ENCODE measurements around the gene KLB. TPM values are rescaled to one million over a fixed set of nuclear protein-coding genes. Genes with fewer than 3 reads are reported as not detected.
A peak's percentile ranks its signal among the peaks of the same experiment; 100 is the strongest.

Gene KLB
- total RNA-seq, 1 donor from 2014 or later = 0.87 TPM

DNA sequence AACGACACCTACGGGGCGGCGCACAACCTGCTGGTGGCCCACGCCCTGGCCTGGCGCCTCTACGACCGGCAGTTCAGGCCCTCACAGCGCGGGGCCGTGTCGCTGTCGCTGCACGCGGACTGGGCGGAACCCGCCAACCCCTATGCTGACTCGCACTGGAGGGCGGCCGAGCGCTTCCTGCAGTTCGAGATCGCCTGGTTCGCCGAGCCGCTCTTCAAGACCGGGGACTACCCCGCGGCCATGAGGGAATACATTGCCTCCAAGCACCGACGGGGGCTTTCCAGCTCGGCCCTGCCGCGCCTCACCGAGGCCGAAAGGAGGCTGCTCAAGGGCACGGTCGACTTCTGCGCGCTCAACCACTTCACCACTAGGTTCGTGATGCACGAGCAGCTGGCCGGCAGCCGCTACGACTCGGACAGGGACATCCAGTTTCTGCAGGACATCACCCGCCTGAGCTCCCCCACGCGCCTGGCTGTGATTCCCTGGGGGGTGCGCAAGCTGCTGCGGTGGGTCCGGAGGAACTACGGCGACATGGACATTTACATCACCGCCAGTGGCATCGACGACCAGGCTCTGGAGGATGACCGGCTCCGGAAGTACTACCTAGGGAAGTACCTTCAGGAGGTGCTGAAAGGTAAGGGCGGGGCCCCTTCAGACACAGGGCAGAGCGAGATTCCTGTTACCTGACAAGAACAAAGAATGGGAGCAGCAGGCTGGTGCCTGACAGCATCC, 40.3 kb downstream of the KLB start:
- Histone ChIP-seq H3K36me3 (peaks cover 20% of the 10 kb centered on the region), H3K27ac (peak overlapping the region; percentile 53), H3K4me1 (peaks cover 10% of the 10 kb centered on the region), H3K9me3 (no peaks in the 10 kb centered on the region), H3K27me3 (no peaks in the 10 kb centered on the region), H3K4me3 (peak overlapping the region; percentile 49)
- DNase-seq = peak; percentile 89
- TF ChIP-seq, protein P1, sequence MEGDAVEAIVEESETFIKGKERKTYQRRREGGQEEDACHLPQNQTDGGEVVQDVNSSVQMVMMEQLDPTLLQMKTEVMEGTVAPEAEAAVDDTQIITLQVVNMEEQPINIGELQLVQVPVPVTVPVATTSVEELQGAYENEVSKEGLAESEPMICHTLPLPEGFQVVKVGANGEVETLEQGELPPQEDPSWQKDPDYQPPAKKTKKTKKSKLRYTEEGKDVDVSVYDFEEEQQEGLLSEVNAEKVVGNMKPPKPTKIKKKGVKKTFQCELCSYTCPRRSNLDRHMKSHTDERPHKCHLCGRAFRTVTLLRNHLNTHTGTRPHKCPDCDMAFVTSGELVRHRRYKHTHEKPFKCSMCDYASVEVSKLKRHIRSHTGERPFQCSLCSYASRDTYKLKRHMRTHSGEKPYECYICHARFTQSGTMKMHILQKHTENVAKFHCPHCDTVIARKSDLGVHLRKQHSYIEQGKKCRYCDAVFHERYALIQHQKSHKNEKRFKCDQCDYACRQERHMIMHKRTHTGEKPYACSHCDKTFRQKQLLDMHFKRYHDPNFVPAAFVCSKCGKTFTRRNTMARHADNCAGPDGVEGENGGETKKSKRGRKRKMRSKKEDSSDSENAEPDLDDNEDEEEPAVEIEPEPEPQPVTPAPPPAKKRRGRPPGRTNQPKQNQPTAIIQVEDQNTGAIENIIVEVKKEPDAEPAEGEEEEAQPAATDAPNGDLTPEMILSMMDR (IDR thresholded peaks at IDR 0.05) = peak; percentile 38
- intact Hi-C loops (cut with DNase I) = no loop called here
- peak; percentile 94 for ATAC-seq

DNA sequence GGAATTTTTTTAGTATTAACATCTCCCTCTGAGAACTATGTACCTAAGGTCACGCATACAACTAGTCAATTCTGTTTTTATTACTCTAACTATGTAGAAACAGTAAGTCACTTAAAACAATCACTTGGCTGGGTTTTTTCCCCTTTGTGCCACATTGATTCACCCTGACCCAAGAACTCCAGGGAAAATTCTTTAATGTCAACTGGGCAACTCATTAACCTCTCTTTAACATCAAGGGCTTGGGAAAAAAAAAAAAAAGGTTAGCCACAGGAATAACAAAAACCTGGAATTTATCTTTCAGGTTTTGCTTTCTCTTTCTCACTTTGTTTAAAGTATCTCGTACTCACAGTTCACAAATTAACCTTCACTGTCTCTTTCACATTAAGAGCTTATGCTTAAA, 43.9 kb downstream of the KLB start:
- TF ChIP-seq, protein P1 (IDR thresholded peaks at IDR 0.05) = no peak
- no peak overlapping the region for H3K4me3 ChIP-seq
- no peaks in the 10 kb centered on the region for H3K9me3 ChIP-seq
- peaks cover 56% of the 10 kb centered on the region for H3K36me3 ChIP-seq
- H3K27me3 ChIP-seq = no peaks in the 10 kb centered on the region
- no peak overlapping the region for H3K27ac ChIP-seq
- DNase-seq = no peak
- H3K4me1 ChIP-seq = peaks cover 10% of the 10 kb centered on the region
- no peak for ATAC-seq
- intact Hi-C loops (cut with DNase I) = no loop called here

DNA sequence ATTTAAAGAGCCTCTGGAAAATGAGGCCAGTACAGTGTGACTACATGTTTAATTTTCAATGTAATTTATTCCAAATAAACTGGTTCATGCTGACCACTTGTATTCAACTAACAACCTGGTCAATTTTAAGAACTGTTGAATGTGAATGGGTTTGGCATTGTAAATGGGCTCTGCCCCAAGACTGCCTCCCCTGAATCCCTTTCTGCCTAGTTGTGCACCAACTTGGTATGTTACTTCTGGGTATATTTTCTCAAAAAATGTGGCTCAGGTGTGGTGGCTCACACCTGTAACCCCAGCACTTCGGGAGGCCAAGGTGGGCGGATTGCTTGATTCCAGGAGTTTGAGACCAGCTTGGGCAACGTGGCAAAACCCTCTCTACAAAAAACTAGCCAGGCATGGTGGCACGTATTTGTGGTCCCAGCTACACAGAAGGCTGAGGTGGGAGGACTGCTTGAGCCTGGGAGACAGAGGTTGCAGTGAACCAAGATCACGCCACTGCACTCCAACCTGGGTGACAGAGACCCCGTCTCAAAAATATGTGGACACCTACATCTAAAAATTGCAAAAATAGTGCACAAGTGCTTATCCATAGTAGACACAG, 44.8 kb downstream of the KLB start:
- Histone ChIP-seq H3K4me1 (peaks cover 11% of the 10 kb centered on the region), H3K27ac (no peak overlapping the region), H3K9me3 (no peaks in the 10 kb centered on the region), H3K36me3 (peaks cover 65% of the 10 kb centered on the region), H3K4me3 (no peak overlapping the region), H3K27me3 (no peaks in the 10 kb centered on the region)
- DNase-seq = no peak
- intact Hi-C loops (cut with DNase I) = no loop called here
- ATAC-seq = no peak
- TF ChIP-seq, protein P1 (IDR thresholded peaks at IDR 0.05) = no peak

DNA sequence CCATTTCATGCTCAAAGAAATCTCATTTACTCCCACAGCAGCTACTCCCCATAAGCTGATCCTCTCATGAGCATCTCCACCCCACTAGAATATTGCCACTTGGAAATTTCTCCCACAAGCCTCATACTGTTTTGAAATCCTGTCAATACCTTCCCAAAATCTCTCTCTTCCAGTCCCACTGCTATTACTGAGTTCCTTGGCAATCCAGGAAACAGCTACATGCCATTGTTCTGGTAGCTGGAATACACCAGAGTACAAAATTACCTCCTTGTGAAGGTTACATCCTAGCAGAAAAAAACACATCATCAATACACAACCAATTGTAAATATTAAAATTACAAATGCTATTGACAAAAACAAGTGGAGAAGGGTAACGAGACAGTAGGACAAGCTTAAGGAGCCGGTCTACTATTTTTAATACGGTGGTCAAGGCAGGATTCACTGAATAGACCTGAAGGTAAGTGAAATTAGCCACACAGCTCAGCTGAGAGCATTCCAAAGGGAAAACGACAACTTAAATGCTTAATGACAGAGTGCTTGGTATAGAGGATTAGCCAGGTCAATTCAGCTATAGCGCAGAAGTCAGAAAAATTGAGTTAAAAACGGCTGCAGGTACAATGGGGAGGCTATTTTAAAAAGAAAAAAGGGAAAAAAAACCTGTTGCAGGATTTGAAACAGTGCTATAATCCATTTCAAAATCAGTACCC, 45.6 kb downstream of the KLB start:
- intact Hi-C loops (cut with DNase I) = no loop called here
- no peaks in the 10 kb centered on the region for H3K27me3 ChIP-seq
- H3K36me3 ChIP-seq = peaks cover 72% of the 10 kb centered on the region
- H3K27ac ChIP-seq = no peak overlapping the region
- no peak for ATAC-seq
- no peaks in the 10 kb centered on the region for H3K9me3 ChIP-seq
- no peak for DNase-seq
- H3K4me3 ChIP-seq = no peak overlapping the region
- peaks cover 17% of the 10 kb centered on the region for H3K4me1 ChIP-seq
- TF ChIP-seq, protein P1 (IDR thresholded peaks at IDR 0.05) = no peak

DNA sequence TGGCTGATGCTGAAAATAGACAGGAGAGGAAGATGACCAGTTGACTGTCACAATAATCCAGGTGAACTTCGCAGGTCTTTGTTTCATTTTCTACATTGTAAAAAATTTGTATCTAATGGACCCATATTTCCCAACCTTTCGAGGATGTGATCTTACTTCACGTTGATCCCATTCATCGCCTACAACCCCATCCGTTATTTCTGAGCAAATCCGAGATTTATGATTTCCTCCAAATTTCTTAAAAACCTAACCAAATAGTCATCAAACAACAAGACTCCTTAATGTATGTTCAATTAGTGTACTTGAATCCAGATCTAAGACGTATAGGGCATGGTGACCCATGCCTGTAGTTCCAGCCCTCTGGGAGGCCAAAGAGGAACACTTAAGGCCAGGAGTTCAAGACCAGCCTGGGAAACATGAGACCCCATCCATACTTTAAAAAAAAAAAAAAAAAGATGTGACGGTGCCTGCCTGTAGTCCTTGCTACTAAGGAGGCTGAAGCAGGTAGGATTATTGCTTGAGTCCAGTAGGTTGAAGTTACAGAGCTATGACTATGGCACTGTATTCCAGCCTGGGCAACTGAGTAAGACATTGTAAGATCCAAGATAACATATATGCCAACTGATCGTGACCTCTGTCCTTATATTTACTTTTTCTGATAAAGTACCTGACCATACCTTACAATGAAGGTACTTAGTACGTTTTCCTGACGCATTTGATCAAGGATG, 46.3 kb downstream of the KLB start:
- no peaks in the 10 kb centered on the region for H3K9me3 ChIP-seq
- peaks cover 16% of the 10 kb centered on the region for H3K4me1 ChIP-seq
- H3K27ac ChIP-seq = no peak overlapping the region
- peaks cover 79% of the 10 kb centered on the region for H3K36me3 ChIP-seq
- DNase-seq (no peak), ATAC-seq (no peak)
- H3K4me3 ChIP-seq = no peak overlapping the region
- intact Hi-C loops (cut with DNase I) = no loop called here
- TF ChIP-seq, protein P1 (IDR thresholded peaks at IDR 0.05) = no peak
- no peaks in the 10 kb centered on the region for H3K27me3 ChIP-seq

All from upper lobe of right lung (tissue), 1 donor.